Central memory CD8-positive, alpha-beta T cell (primary cell): ENCODE measurements around the gene GULP1.
A peak's percentile ranks its signal among the peaks of the same experiment; 100 is the strongest.
"Not testable (repeated sequence)": the region's sequence is repeated elsewhere in the genome, so short reads cannot be mapped to it uniquely, and the experiment has no call there.

Source experiments
- ATAC-seq: fragments of 150-1000 bp; cut with Tn5 transposase; replicated peaks from 2 replicates; pipeline ENCODE4 v1.10.0; 2022; ENCODE audit warnings: mild to moderate bottlenecking, moderate FRiP score, moderate number of reproducible peaks; ENCODE audit not compliant: poor library complexity, severe bottlenecking; ENCODE audit errors: extremely low read depth
- DNase-seq, 2 donors: peaks; one replicate each; pipeline ENCODE4 v3.0.0; 2021; ENCODE audit warnings: low spot score in 2 of 2
- H3K27ac Mint-ChIP-seq: one replicate; pipeline ENCODE4 v1.8.0; 2022; ENCODE audit warnings: low read depth, mild to moderate bottlenecking, moderate library complexity, mixed read lengths
- H3K27me3 Mint-ChIP-seq: one replicate; pipeline ENCODE4 v1.8.0; 2022; ENCODE audit warnings: mixed read lengths
- H3K36me3 Mint-ChIP-seq: one replicate; pipeline ENCODE4 v1.8.0; 2022; ENCODE audit warnings: mild to moderate bottlenecking, moderate library complexity, mixed read lengths; ENCODE audit not compliant: insufficient read depth
- H3K4me1 Mint-ChIP-seq: one replicate; pipeline ENCODE4 v1.8.0; 2022; ENCODE audit warnings: mixed read lengths
- H3K4me3 Mint-ChIP-seq: one replicate; pipeline ENCODE4 v1.8.0; 2022; ENCODE audit warnings: mild to moderate bottlenecking, moderate library complexity, mixed read lengths
- H3K9me3 Mint-ChIP-seq: one replicate; pipeline ENCODE4 v1.8.0; 2022; ENCODE audit warnings: mixed read lengths

Gene GULP1

DNA sequence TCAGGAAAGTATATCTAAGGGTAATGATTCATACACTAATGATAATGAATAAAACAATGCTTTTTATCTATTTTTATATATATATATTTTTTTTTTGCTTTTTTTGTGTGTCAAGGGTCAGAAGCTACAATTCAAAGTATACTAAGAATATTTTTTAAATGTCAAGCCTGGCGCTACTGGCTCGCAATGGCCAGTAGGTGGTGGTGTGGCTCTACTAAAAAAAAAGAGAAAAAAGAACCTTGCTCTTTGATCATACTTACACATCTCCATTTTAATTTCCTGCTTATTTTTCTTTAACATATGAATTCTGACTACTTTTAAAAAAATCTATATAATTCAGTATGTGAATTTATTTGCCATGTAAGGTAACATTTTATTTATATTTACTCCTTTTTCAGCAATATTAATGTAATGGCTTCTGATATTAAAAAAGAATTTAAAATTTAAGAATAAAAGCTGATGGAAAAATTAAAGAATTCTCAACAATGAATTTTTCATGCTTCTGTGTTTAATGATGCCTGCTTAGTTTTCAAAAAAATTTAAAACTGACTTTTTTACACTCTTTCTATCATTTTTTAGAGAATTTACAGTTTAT lies 232.9 kb downstream of the GULP1 start:
- Mint-ChIP-seq H3K4me1 (no peaks in the 10 kb centered on the region), H3K27ac (no peak overlapping the region), H3K9me3 (peaks cover 5% of the 10 kb centered on the region), H3K4me3 (no peak overlapping the region), H3K27me3 (no peaks in the 10 kb centered on the region), H3K36me3 (peaks cover 1% of the 10 kb centered on the region)
- DNase-seq (no peak), ATAC-seq (no peak)

DNA sequence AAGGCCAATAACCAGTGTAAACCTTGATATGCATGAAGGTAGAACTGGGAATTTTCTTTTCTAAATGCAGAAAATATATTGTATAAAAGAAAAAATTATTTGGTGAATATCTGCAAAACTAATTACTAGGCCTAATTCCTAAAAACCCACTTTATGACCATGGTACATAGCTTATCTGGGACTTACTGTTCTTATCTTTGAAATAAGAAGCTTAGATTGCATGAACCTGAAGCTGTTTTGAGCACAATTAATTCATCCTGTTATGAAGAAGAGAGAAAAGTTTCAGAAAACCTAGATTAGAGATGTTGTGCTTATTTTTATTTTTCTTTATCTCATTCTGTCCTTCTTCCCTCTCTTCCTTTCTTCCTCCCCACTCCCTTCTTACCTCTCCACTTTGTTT lies 235.0 kb downstream of the GULP1 start:
- ATAC-seq: no peak
- Mint-ChIP-seq H3K36me3 (peaks cover 1% of the 10 kb centered on the region), H3K27me3 (no peaks in the 10 kb centered on the region), H3K4me1 (no peaks in the 10 kb centered on the region), H3K27ac (no peak overlapping the region), H3K4me3 (no peak overlapping the region), H3K9me3 (no peaks in the 10 kb centered on the region)
- DNase-seq: no peak

DNA sequence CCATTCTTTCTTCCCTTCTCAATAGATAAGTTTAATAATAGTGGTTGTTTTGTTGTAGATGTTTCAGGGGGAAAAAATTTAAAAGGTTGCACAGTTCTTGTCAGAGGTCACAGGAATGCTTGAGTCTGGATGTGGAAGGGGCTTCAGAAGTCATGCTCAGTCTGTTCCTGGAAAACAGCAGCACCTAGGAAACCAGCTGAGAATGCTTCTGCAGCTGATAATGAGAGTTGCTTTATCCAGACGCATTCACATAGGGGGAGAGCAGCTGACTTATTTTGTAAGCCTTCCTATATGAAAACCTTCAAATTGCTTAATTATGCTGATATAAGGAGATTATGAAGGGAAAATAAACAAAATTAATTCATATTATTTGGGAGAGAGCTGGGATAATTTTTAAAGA lies 235.5 kb downstream of the GULP1 start:
- ATAC-seq: no peak
- no peak for DNase-seq
- peaks cover 1% of the 10 kb centered on the region for H3K36me3 Mint-ChIP-seq
- H3K4me1 Mint-ChIP-seq: no peaks in the 10 kb centered on the region
- H3K27ac Mint-ChIP-seq: no peak overlapping the region
- no peaks in the 10 kb centered on the region for H3K27me3 Mint-ChIP-seq
- no peaks in the 10 kb centered on the region for H3K9me3 Mint-ChIP-seq
- H3K4me3 Mint-ChIP-seq: no peak overlapping the region

DNA sequence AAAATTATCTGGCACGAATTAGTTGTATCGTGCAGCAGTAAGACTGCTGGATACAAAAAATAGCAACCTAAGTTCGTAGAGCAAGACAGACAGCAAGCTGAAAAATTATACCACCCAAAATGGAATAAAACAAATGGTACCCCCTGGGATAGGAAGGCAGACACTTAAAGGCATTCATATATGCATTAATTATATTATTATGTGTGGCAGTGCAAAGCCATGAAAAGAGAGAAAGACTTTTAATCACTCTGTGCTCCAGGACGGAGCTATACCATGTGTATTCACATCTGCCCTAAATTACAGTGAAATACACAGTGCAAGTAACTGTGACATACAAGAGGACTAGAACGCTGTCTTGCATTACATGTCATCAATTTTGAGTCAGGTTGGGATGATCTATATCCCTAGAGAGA lies 235.9 kb downstream of the GULP1 start:
- H3K4me1 Mint-ChIP-seq: no peaks in the 10 kb centered on the region
- peaks cover 1% of the 10 kb centered on the region for H3K36me3 Mint-ChIP-seq
- DNase-seq: no peak
- no peaks in the 10 kb centered on the region for H3K9me3 Mint-ChIP-seq
- no peak overlapping the region for H3K4me3 Mint-ChIP-seq
- no peaks in the 10 kb centered on the region for H3K27me3 Mint-ChIP-seq
- H3K27ac Mint-ChIP-seq: no peak overlapping the region
- no peak for ATAC-seq

DNA sequence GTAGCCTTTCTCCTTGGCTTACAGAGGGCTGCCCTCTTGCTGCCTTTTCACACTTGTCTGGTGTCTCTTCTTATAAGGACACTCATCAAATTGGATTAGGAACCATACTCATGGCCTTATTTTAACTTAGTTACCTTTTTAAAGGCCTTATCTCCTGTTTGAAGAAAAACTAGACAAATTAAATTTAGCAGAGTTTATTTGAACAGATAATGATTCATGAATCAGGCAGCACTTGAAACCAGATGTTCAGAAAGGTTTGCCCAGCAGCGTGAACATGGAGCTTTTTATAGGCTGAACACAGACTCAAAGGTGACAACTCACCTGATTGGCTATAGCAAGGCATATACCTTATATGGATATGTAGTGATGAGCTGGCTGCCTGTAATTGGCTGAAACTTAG lies 238.0 kb downstream of the GULP1 start:
- Mint-ChIP-seq H3K27me3 (no peaks in the 10 kb centered on the region), H3K27ac (no peak overlapping the region), H3K36me3 (peaks cover 1% of the 10 kb centered on the region), H3K4me3 (no peak overlapping the region), H3K9me3 (no peaks in the 10 kb centered on the region), H3K4me1 (no peaks in the 10 kb centered on the region)
- DNase-seq: no peak
- no peak for ATAC-seq

DNA sequence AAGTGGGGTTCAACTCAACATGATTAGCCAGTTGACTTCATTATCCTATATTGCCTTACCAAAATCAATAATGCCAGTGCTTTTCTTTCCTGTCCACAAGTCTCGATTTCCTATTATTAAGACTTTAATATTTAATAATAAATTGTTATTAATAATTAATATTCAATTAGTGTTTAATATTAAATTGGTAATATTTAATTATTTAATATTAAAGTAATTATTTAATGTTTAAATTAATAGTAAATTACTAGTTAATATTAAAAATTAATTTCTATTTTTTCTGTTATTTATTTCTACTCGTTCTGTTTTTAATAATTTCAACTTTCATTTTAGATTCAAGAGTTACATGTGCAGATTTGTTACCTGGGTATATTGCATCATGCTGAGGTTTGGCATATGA lies 243.2 kb downstream of the GULP1 start:
- H3K36me3 Mint-ChIP-seq: no peaks in the 10 kb centered on the region
- no peaks in the 10 kb centered on the region for H3K27me3 Mint-ChIP-seq
- DNase-seq (no peak), ATAC-seq (no peak)
- no peak overlapping the region for H3K27ac Mint-ChIP-seq
- no peak overlapping the region for H3K4me3 Mint-ChIP-seq
- H3K9me3 Mint-ChIP-seq: no peaks in the 10 kb centered on the region
- no peaks in the 10 kb centered on the region for H3K4me1 Mint-ChIP-seq

DNA sequence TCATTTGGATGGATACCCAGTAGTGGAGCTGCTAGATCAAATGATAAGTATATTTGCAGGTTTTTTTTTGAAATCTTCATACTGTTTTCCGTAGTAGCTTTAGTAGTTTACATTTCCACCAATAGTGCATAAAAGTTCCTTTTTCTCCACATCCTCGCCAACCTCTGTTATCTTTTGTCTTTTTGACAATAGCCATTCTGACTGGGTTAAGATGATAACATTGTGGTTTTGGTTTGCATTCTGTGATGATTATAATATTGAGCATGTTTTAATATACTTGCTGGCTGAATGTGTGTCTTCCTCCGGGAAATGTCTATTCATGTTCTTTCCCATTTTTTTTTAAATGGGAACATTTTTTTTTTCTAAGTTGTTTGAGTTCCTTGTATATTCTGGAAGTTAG lies 260.0 kb downstream of the GULP1 start:
- H3K27ac Mint-ChIP-seq: no peak overlapping the region
- H3K27me3 Mint-ChIP-seq: no peaks in the 10 kb centered on the region
- no peaks in the 10 kb centered on the region for H3K4me1 Mint-ChIP-seq
- H3K9me3 Mint-ChIP-seq: peaks cover 15% of the 10 kb centered on the region
- DNase-seq (no peak), ATAC-seq (no peak)
- no peaks in the 10 kb centered on the region for H3K36me3 Mint-ChIP-seq
- no peak overlapping the region for H3K4me3 Mint-ChIP-seq

DNA sequence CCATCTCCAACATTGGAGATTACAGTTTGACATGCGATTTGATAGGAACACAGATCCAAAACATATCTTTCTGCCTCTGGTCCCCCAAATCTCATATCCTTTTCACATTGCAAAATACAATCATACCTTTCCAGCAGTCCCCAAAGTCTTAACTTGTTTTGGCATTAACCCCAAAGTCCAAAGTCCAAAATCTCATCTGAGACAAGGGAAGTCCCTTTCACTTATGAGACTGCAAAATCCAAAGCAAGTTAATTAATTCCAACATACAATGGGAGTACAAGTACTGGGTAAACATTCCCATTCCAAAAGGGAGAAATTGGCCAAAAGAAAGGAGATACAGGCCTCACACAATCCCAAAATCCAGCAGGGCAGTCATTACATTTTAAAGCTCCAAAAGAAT lies 265.4 kb downstream of the GULP1 start:
- no peaks in the 10 kb centered on the region for H3K36me3 Mint-ChIP-seq
- no peak overlapping the region for H3K4me3 Mint-ChIP-seq
- ATAC-seq (no peak), DNase-seq (no peak)
- H3K27me3 Mint-ChIP-seq: no peaks in the 10 kb centered on the region
- no peaks in the 10 kb centered on the region for H3K4me1 Mint-ChIP-seq
- H3K27ac Mint-ChIP-seq: no peak overlapping the region
- H3K9me3 Mint-ChIP-seq: peaks cover 32% of the 10 kb centered on the region

DNA sequence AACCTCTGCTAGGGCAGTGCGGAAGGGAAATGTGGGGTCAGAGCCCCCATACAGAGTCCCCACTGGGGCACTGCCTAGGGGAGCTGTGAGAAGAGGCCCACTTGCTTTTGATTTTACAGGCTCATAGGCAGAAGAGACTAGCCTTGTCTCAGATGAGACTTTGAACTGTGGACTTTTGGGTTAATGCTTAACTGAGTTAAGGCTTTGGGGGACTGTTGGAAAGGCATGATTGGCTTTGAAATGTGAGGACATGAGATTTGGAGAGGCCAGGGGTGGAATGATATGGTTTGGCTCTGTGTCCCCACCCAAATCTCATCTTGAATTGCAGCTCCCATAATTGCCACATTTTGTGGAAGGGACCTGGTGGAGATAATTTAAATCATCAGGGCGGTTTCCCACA lies 267.8 kb downstream of the GULP1 start:
- not testable (repeated sequence) for H3K27ac Mint-ChIP-seq, H3K4me1 Mint-ChIP-seq, H3K4me3 Mint-ChIP-seq, ATAC-seq, H3K27me3 Mint-ChIP-seq, H3K36me3 Mint-ChIP-seq, DNase-seq
- H3K9me3 Mint-ChIP-seq: peaks cover 22% of the 10 kb centered on the region

DNA sequence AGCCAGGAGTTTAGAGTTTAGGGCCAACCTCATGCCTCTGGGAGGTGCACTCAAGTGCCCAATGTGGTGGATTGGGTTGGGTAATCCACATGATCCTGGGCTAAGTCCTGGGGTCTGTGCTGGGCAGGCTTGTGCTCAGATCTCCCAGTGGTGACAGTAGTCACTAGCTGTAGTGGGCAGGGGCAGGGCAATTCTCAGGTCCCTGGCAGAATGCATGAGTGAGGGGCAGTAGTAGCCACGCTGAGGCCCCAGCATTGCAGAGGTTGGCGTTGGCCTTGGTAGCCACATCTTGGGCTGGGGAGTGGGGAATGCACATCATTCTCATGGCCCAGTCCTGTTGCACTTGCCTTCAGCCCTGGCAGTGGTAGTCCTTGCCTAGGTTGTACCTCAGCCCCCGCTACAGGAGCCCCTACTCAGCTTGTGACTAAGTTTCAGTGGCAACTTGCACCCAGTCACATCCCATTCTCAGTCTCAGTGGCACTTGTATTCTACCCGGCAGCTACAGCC lies 269.9 kb downstream of the GULP1 start:
- no peaks in the 10 kb centered on the region for H3K36me3 Mint-ChIP-seq
- peaks cover 17% of the 10 kb centered on the region for H3K9me3 Mint-ChIP-seq
- ATAC-seq: peak; percentile 10
- no peaks in the 10 kb centered on the region for H3K27me3 Mint-ChIP-seq
- DNase-seq: no peak
- H3K4me1 Mint-ChIP-seq: no peaks in the 10 kb centered on the region
- no peak overlapping the region for H3K4me3 Mint-ChIP-seq
- H3K27ac Mint-ChIP-seq: no peak overlapping the region

DNA sequence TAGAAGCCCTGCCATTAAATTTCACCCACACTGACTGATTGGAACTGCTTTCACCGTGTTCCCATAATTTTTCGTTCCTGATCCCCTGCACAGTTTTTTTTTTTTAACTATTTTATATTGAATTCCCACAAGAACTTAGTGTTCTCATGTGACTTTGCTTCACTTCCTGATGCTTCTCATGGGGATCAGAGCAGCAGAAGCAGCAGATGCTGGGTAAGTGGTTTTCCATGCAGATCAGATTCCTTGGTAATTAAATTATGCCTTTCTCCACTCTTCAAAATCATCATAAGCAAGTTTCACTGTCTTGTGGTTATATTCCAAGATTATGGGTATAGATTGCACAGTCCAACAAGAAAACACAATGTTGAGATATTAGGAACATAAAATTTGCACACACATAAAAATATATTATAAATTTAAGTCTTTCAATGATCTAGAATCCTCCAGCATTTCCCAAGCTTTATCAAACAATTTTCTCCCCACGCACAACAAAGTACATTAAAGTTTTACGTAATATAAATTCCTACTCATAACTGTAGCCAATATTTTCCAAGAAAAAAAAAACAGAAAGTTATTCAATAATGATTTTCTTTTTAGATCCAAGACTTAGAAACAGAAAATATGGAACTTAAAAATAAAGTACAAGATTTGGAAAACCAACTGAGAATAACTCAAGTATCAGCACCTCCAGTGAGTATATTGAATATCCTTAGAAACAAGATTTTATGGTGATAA lies 277.9 kb downstream of the GULP1 start:
- no peaks in the 10 kb centered on the region for H3K27me3 Mint-ChIP-seq
- H3K4me3 Mint-ChIP-seq: no peak overlapping the region
- no peaks in the 10 kb centered on the region for H3K36me3 Mint-ChIP-seq
- H3K4me1 Mint-ChIP-seq: no peaks in the 10 kb centered on the region
- ATAC-seq (no peak), DNase-seq (no peak)
- no peaks in the 10 kb centered on the region for H3K9me3 Mint-ChIP-seq
- no peak overlapping the region for H3K27ac Mint-ChIP-seq

DNA sequence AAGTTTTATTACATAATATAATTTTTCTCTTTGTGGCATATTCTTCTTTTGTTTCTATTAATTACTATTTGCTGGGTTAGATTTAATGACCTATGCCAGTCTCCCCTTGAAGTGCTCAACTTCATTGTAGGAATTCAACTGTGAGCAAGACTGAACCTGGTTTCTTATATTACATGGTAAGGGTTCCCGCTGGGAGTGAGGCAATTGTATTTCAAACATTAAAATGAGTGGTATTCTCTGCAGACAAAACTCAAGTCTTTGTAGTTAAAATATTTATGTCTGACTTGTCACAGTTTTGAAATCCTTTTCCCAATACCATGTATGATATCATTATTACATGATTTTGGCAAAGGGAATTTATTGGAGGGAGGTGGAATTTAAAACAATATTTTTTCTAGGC lies 278.7 kb downstream of the GULP1 start:
- ATAC-seq (no peak), DNase-seq (no peak)
- Mint-ChIP-seq H3K4me3 (no peak overlapping the region), H3K27ac (no peak overlapping the region), H3K36me3 (no peaks in the 10 kb centered on the region), H3K9me3 (peaks cover 5% of the 10 kb centered on the region), H3K27me3 (no peaks in the 10 kb centered on the region), H3K4me1 (no peaks in the 10 kb centered on the region)

DNA sequence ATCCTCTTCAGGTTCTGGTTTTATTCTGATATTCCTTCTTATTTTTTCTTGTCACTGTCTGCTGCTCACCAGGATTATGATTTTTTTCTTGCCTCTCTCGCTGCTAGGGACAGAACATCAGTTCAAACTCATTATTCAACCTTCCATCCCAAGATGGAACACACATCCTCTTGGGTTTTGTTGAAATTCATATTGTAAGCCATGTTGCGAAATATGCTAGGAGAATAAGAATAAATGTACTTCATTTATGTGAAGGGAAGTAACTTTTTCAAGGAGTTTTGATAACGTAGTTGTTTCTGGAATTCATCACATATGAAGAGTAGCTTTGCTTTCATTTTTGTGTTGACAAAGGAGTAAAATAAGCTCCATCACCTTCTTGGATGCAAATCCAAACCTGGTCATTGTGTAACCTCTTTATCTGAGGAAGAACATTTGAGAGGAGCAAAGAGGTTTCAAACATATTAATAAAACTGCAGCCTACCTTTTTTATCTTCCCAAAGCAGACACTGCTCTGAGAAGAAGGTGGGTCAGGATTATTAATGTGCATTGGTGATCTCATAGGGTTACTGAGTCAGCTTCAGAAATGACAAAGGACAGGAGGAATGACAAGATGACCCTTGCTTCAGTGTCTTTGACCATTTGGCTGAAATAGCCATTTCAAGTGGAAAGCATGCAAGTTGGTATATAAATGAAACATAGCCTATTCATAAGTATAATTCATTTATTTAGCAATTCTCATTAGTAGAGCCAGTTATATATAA lies 280.0 kb downstream of the GULP1 start:
- ATAC-seq (no peak), DNase-seq (no peak)
- peaks cover 8% of the 10 kb centered on the region for H3K9me3 Mint-ChIP-seq
- H3K4me1 Mint-ChIP-seq: no peaks in the 10 kb centered on the region
- no peak overlapping the region for H3K27ac Mint-ChIP-seq
- H3K36me3 Mint-ChIP-seq: no peaks in the 10 kb centered on the region
- no peaks in the 10 kb centered on the region for H3K27me3 Mint-ChIP-seq
- no peak overlapping the region for H3K4me3 Mint-ChIP-seq
